ENCODE data around the gene MUC12. TPM values are rescaled to one million over a fixed set of nuclear protein-coding genes. Genes with fewer than 3 reads are reported as not detected.

The MUC12 gene
- total RNA-seq, 1 experiment from 2014 or later, result 0.64 TPM

DNA sequence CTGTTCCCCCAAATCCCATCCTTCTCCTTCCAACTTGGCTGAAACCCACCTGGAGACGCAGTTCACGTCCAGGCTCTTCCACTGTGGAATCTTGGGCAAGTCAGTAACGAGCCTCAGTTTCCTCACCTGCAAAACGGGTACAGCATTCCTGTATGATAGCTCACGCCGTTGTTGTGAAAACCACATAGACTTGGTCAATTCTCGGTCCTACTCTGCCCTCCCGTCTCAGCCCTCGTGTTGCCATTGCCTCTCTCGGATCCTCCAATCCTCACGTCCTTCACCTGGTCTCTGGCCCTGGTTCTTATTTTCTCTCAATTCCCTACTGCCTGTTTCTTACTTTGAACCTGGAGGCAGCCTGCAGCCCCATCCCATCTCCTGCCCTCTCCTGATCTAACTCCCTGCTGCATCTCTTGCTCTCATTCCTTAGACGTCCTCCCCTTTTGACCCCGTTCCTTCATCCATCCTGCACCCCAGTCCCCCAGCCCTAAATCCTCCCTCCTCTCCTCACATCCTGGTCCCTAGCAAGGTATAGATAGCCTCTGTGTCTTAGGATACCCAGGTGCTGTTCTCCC, 2.0 kb upstream of the MUC12 start (continued):
- TF ChIP-seq, protein P1, sequence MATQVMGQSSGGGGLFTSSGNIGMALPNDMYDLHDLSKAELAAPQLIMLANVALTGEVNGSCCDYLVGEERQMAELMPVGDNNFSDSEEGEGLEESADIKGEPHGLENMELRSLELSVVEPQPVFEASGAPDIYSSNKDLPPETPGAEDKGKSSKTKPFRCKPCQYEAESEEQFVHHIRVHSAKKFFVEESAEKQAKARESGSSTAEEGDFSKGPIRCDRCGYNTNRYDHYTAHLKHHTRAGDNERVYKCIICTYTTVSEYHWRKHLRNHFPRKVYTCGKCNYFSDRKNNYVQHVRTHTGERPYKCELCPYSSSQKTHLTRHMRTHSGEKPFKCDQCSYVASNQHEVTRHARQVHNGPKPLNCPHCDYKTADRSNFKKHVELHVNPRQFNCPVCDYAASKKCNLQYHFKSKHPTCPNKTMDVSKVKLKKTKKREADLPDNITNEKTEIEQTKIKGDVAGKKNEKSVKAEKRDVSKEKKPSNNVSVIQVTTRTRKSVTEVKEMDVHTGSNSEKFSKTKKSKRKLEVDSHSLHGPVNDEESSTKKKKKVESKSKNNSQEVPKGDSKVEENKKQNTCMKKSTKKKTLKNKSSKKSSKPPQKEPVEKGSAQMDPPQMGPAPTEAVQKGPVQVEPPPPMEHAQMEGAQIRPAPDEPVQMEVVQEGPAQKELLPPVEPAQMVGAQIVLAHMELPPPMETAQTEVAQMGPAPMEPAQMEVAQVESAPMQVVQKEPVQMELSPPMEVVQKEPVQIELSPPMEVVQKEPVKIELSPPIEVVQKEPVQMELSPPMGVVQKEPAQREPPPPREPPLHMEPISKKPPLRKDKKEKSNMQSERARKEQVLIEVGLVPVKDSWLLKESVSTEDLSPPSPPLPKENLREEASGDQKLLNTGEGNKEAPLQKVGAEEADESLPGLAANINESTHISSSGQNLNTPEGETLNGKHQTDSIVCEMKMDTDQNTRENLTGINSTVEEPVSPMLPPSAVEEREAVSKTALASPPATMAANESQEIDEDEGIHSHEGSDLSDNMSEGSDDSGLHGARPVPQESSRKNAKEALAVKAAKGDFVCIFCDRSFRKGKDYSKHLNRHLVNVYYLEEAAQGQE (IDR thresholded peaks at IDR 0.05; ENCODE audit: low read depth), result no peak
- TF ChIP-seq CEBPB (IDR thresholded peaks at IDR 0.05; ENCODE audit: low read depth) (no peak), JUND (IDR thresholded peaks at IDR 0.05) (no peak), POLR2AphosphoS5 (IDR thresholded peaks at IDR 0.05; ENCODE audit: low read depth, low read length) (no peak), ZNF274 (IDR thresholded peaks at IDR 0.05; ENCODE audit: low read depth, low read length) (no peak), ELF1 (IDR thresholded peaks at IDR 0.05; ENCODE audit: borderline replicate concordance, low read depth) (no peak), FOSL1 (IDR thresholded peaks at IDR 0.05; ENCODE audit: low read depth) (no peak)
- TF ChIP-seq, protein P2, sequence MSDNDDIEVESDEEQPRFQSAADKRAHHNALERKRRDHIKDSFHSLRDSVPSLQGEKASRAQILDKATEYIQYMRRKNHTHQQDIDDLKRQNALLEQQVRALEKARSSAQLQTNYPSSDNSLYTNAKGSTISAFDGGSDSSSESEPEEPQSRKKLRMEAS (IDR thresholded peaks at IDR 0.05), result no peak

GRCh38 chr7:100968031-100968430, 1.3 kb upstream of the MUC12 start:
- intact Hi-C loops (cut with micrococcal nuclease), result loop anchor here (5.0 to 10.0 kb wide), 2 partner anchors 109 to 227 kb away; no protein-coding TSS in a partner anchor
- Histone ChIP-seq H2AFZ (ENCODE audit: low read depth, low read length, poor library complexity, severe bottlenecking) (no peak overlapping the region), H4K20me1 (ENCODE audit: insufficient read depth) (no peaks in the 10 kb centered on the region), H3K36me3 (ENCODE audit: control insufficient read depth in 1 of 2, insufficient read depth in 2 of 2, low read length in 2 of 2) (no peaks in the 10 kb centered on the region), H3K79me2 (ENCODE audit: insufficient read depth, low read length) (no peaks in the 10 kb centered on the region), H3K4me1 (ENCODE audit: control insufficient read depth in 1 of 2, insufficient read depth in 2 of 2, low read length in 2 of 2) (peaks cover 6 to 23% of the 10 kb centered on the region in 2 experiments; a peak in 3 of 4 replicates), H3K9ac (ENCODE audit: low read length) (no peak overlapping the region), H3K27me3 (ENCODE audit: insufficient read depth, low read length) (peaks cover 15% of the 10 kb centered on the region; the same call in 1 of the 2 replicates), H3K4me3 (replicated peaks in 1 of 2; ENCODE audit: low read depth in 1 of 2, low read length in 2 of 2) (no peak overlapping the region), H3K9me2 (ENCODE audit: insufficient read depth) (no peaks in the 10 kb centered on the region), H3K9me3 (ENCODE audit: control insufficient read depth in 1 of 2, insufficient read depth in 1 of 2, low read depth in 1 of 2, low read length in 2 of 2) (no peaks in the 10 kb centered on the region), H3K4me2 (ENCODE audit: low read length) (no peak overlapping the region), H3K27ac (ENCODE audit: low read depth, low read length) (no peak overlapping the region)
- no TSS peak for BruUV-seq (replicated peaks)
- POLR2A ChIA-PET, result no interaction called here
- RAD21 ChIA-PET (ENCODE audit: low non-redundant PET in 1 of 2, low total read pairs in 2 of 2, uncharacterized antibody in 2 of 2, unreplicated experiment in 2 of 2), result interaction anchor here in 1 of 2 experiments (0.6 kb wide), 1 partner anchor 103 kb away, joined by 3 read pairs; no protein-coding TSS in a partner anchor
- ATAC-seq (no peak), DNase-seq (ENCODE audit: low read depth, low spot score) (no peak)
- CTCF ChIA-PET, result no interaction called here
- TF ChIP-seq JUND (IDR thresholded peaks at IDR 0.05), result no peak
- no peak for TF ChIP-seq ELF1 (IDR thresholded peaks at IDR 0.05; ENCODE audit: borderline replicate concordance, low read depth)
- TF ChIP-seq ZNF274 (IDR thresholded peaks at IDR 0.05; ENCODE audit: low read depth, low read length), result no peak
- TF ChIP-seq CEBPB (IDR thresholded peaks at IDR 0.05; ENCODE audit: low read depth), result no peak
- TF ChIP-seq EZH2 (IDR thresholded peaks at IDR 0.05), result no peak
- TF ChIP-seq SIN3A (IDR thresholded peaks at IDR 0.05; ENCODE audit: low read depth), result no peak
- TF ChIP-seq TCF7L2 (IDR thresholded peaks at IDR 0.05; ENCODE audit: borderline replicate concordance, extremely low read depth, insufficient read depth, insufficient read length), result no peak
- TF ChIP-seq POLR2AphosphoS5 (IDR thresholded peaks at IDR 0.05; ENCODE audit: low read depth, low read length), result no peak
- TF ChIP-seq, protein P3, sequence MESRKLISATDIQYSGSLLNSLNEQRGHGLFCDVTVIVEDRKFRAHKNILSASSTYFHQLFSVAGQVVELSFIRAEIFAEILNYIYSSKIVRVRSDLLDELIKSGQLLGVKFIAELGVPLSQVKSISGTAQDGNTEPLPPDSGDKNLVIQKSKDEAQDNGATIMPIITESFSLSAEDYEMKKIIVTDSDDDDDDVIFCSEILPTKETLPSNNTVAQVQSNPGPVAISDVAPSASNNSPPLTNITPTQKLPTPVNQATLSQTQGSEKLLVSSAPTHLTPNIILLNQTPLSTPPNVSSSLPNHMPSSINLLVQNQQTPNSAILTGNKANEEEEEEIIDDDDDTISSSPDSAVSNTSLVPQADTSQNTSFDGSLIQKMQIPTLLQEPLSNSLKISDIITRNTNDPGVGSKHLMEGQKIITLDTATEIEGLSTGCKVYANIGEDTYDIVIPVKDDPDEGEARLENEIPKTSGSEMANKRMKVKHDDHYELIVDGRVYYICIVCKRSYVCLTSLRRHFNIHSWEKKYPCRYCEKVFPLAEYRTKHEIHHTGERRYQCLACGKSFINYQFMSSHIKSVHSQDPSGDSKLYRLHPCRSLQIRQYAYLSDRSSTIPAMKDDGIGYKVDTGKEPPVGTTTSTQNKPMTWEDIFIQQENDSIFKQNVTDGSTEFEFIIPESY (IDR thresholded peaks at IDR 0.05; ENCODE audit: extremely low read depth, insufficient replicate concordance, low read length), result no peak
- no peak for TF ChIP-seq EGR1 (IDR thresholded peaks at IDR 0.05; ENCODE audit: low read depth)
- TF ChIP-seq, protein P1 (IDR thresholded peaks at IDR 0.05; ENCODE audit: low read depth), result no peak
- no peak for TF ChIP-seq SP1 (IDR thresholded peaks at IDR 0.05; ENCODE audit: low read depth)
- no peak for TF ChIP-seq POLR2A (IDR thresholded peaks at IDR 0.05; ENCODE audit: borderline replicate concordance, extremely low read depth, insufficient read depth, insufficient read length)

All from HCT116 (cell line).